ENCODE measurements around the gene SIDT1. TPM values are rescaled to one million over a fixed set of nuclear protein-coding genes. Genes with fewer than 3 reads are reported as not detected.
A peak's percentile ranks its signal among the peaks of the same experiment; 100 is the strongest.

SIDT1 gene
- polyA plus RNA-seq, 4 donors: 0.45 to 10.5 (median 1.8) TPM

- 68 to 74% (median 68%) methylated on average over 3 of the region's 3 CpGs for WGBS, 3 donors
- H3K36me3 ChIP-seq (ENCODE audit: control insufficient read depth in 3 of 3, insufficient read depth in 2 of 3, low read depth in 1 of 3, low read length in 3 of 3): no peaks in the 10 kb centered on the region
- H3K27me3 ChIP-seq (ENCODE audit: control insufficient read depth in 3 of 3, insufficient read depth in 3 of 3, low read length in 3 of 3): no peaks in the 10 kb centered on the region
- H3K4me1 ChIP-seq (ENCODE audit: control insufficient read depth in 3 of 3, insufficient read depth in 2 of 3, low read depth in 1 of 3, low read length in 2 of 3): no peaks in the 10 kb centered on the region
- no peaks in the 10 kb centered on the region for H3K9me3 ChIP-seq (ENCODE audit: control insufficient read depth in 2 of 2, insufficient read depth in 1 of 2, low read depth in 1 of 2, low read length in 1 of 2)
- DNase-seq: no peak
- no peak overlapping the region for H3K27ac ChIP-seq (ENCODE audit: low read depth in 1 of 3, low read length in 2 of 3)
- FAIRE-seq: no peak
- H3K4me3 ChIP-seq (ENCODE audit: low read depth in 1 of 3, low read length in 3 of 3): no peak overlapping the region
Measured at GRCh38 chr3:113552851-113553250, 20.5 kb downstream of the SIDT1 start.

DNA sequence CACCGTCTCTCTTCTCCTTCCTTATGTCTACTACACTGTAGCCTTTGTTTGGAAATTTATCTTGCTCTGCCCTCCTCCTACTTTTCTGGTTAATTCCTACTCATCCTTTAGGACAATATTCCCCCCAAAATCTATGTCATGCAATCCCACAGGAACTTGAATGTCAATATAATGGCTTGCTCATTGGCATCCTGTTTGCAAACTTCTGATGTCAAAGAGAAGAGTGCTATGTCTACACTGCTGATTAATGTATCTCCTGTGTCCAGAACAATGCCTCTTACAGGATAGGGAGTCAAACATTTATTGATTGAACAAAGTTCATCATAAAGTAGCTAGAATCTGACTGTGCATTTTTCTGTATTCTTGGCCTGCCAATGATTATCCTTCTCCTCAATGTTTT is 22.8 kb downstream of the SIDT1 start:
- H3K4me3 ChIP-seq (ENCODE audit: low read depth in 1 of 3, low read length in 3 of 3): no peak overlapping the region
- H3K27ac ChIP-seq (ENCODE audit: low read depth in 1 of 3, low read length in 2 of 3): no peak overlapping the region
- H3K4me1 ChIP-seq (ENCODE audit: control insufficient read depth in 3 of 3, insufficient read depth in 2 of 3, low read depth in 1 of 3, low read length in 2 of 3): no peaks in the 10 kb centered on the region
- H3K9me3 ChIP-seq (ENCODE audit: control insufficient read depth in 2 of 2, insufficient read depth in 1 of 2, low read depth in 1 of 2, low read length in 1 of 2): no peaks in the 10 kb centered on the region
- no peak for DNase-seq
- whole genome bisulfite sequencing, 3 donors: 93 to 100% (median 96%) methylated on average over 1 of the region's 1 CpG
- H3K27me3 ChIP-seq (ENCODE audit: control insufficient read depth in 3 of 3, insufficient read depth in 3 of 3, low read length in 3 of 3): no peaks in the 10 kb centered on the region
- H3K36me3 ChIP-seq (ENCODE audit: control insufficient read depth in 3 of 3, insufficient read depth in 2 of 3, low read depth in 1 of 3, low read length in 3 of 3): no peaks in the 10 kb centered on the region
- FAIRE-seq: no peak

GRCh38 chr3:113556316-113556945 is 24.1 kb downstream of the SIDT1 start:
- Histone ChIP-seq H3K4me3 (ENCODE audit: low read depth in 1 of 3, low read length in 3 of 3) (no peak overlapping the region), H3K36me3 (ENCODE audit: control insufficient read depth in 3 of 3, insufficient read depth in 2 of 3, low read depth in 1 of 3, low read length in 3 of 3) (no peaks in the 10 kb centered on the region), H3K27me3 (ENCODE audit: control insufficient read depth in 3 of 3, insufficient read depth in 3 of 3, low read length in 3 of 3) (no peaks in the 10 kb centered on the region), H3K9me3 (ENCODE audit: control insufficient read depth in 2 of 2, insufficient read depth in 1 of 2, low read depth in 1 of 2, low read length in 1 of 2) (no peaks in the 10 kb centered on the region), H3K4me1 (ENCODE audit: control insufficient read depth in 3 of 3, insufficient read depth in 2 of 3, low read depth in 1 of 3, low read length in 2 of 3) (no peaks in the 10 kb centered on the region), H3K27ac (ENCODE audit: low read depth in 1 of 3, low read length in 2 of 3) (no peak overlapping the region)
- 84 to 88% (median 88%) methylated on average over 6 of the region's 6 CpGs for WGBS, 3 donors
- no peak for DNase-seq
- no peak for FAIRE-seq

DNA sequence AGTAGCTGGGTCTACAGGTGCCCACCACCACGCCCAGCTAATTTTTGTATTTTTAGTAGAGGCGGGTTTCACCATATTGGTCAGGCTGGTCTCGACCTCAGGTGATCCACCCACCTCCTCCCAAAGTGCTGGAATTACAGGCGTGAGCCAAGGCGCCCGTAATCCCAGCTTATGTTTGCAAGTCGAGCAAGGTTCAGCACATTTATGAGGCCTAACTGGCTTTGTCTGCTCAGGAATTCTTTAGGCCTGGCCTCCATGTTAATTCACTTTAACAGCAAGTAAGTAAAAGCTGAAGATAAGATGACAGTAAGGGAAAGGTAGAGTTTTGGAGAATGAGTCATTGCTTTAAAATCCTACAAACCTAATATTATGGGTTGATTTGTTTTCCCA is 24.6 kb downstream of the SIDT1 start:
- no peaks in the 10 kb centered on the region for H3K36me3 ChIP-seq (ENCODE audit: control insufficient read depth in 3 of 3, insufficient read depth in 2 of 3, low read depth in 1 of 3, low read length in 3 of 3)
- H3K4me1 ChIP-seq (ENCODE audit: control insufficient read depth in 3 of 3, insufficient read depth in 2 of 3, low read depth in 1 of 3, low read length in 2 of 3): no peaks in the 10 kb centered on the region
- H3K4me3 ChIP-seq (ENCODE audit: low read depth in 1 of 3, low read length in 3 of 3): no peak overlapping the region
- FAIRE-seq (no peak), DNase-seq (peak in 1 of 2 donors; percentile 24)
- no peaks in the 10 kb centered on the region for H3K27me3 ChIP-seq (ENCODE audit: control insufficient read depth in 3 of 3, insufficient read depth in 3 of 3, low read length in 3 of 3)
- 92 to 93% (median 93%) methylated on average over 7 of the region's 7 CpGs for WGBS, 3 donors
- H3K27ac ChIP-seq (ENCODE audit: low read depth in 1 of 3, low read length in 2 of 3): no peak overlapping the region
- H3K9me3 ChIP-seq (ENCODE audit: control insufficient read depth in 2 of 2, insufficient read depth in 1 of 2, low read depth in 1 of 2, low read length in 1 of 2): no peaks in the 10 kb centered on the region

GRCh38 chr3:113557374-113557773 is 25.0 kb downstream of the SIDT1 start:
- DNase-seq: no peak
- H3K4me1 ChIP-seq (ENCODE audit: control insufficient read depth in 3 of 3, insufficient read depth in 2 of 3, low read depth in 1 of 3, low read length in 2 of 3): no peaks in the 10 kb centered on the region
- no peak for FAIRE-seq

GRCh38 chr3:113559009-113559408 is 26.7 kb downstream of the SIDT1 start:
- Histone ChIP-seq H3K4me3 (ENCODE audit: low read depth in 1 of 3, low read length in 3 of 3) (no peak overlapping the region), H3K27me3 (ENCODE audit: control insufficient read depth in 3 of 3, insufficient read depth in 3 of 3, low read length in 3 of 3) (no peaks in the 10 kb centered on the region), H3K36me3 (ENCODE audit: control insufficient read depth in 3 of 3, insufficient read depth in 2 of 3, low read depth in 1 of 3, low read length in 3 of 3) (no peaks in the 10 kb centered on the region), H3K9me3 (ENCODE audit: control insufficient read depth in 2 of 2, insufficient read depth in 1 of 2, low read depth in 1 of 2, low read length in 1 of 2) (no peaks in the 10 kb centered on the region), H3K4me1 (ENCODE audit: control insufficient read depth in 3 of 3, insufficient read depth in 2 of 3, low read depth in 1 of 3, low read length in 2 of 3) (no peaks in the 10 kb centered on the region), H3K27ac (ENCODE audit: low read depth in 1 of 3, low read length in 2 of 3) (no peak overlapping the region)
- no peak for FAIRE-seq
- DNase-seq: no peak

More at GRCh38 chr3:113557374-113557773, 25.0 kb downstream of the SIDT1 start:
- Histone ChIP-seq H3K4me3 (ENCODE audit: low read depth in 1 of 3, low read length in 3 of 3) (no peak overlapping the region), H3K27me3 (ENCODE audit: control insufficient read depth in 3 of 3, insufficient read depth in 3 of 3, low read length in 3 of 3) (no peaks in the 10 kb centered on the region), H3K36me3 (ENCODE audit: control insufficient read depth in 3 of 3, insufficient read depth in 2 of 3, low read depth in 1 of 3, low read length in 3 of 3) (no peaks in the 10 kb centered on the region), H3K9me3 (ENCODE audit: control insufficient read depth in 2 of 2, insufficient read depth in 1 of 2, low read depth in 1 of 2, low read length in 1 of 2) (no peaks in the 10 kb centered on the region), H3K27ac (ENCODE audit: low read depth in 1 of 3, low read length in 2 of 3) (no peak overlapping the region)

DNA sequence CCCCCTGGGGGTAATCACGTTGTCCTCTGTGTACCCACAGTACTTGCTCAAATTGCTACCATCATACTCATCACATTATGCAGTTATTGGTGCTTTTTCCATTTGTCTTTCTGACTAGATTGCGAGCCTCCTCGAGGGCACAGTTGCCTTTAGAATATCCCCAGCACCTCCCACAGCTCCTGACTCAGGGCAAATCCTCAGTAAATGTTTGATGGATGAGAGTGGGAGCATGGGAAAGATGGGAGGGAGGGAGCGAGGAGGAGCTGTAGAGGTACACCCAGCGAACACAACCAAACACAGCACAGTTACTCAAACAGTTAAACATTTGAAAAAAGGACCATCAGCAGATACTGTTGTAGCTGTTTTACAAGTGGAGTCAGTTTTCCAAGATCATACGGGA is 27.9 kb downstream of the SIDT1 start:
- FAIRE-seq (no peak), DNase-seq (no peak)
- Histone ChIP-seq H3K36me3 (ENCODE audit: control insufficient read depth in 3 of 3, insufficient read depth in 2 of 3, low read depth in 1 of 3, low read length in 3 of 3) (no peaks in the 10 kb centered on the region), H3K4me1 (ENCODE audit: control insufficient read depth in 3 of 3, insufficient read depth in 2 of 3, low read depth in 1 of 3, low read length in 2 of 3) (no peaks in the 10 kb centered on the region), H3K27me3 (ENCODE audit: control insufficient read depth in 3 of 3, insufficient read depth in 3 of 3, low read length in 3 of 3) (no peaks in the 10 kb centered on the region), H3K4me3 (ENCODE audit: low read depth in 1 of 3, low read length in 3 of 3) (no peak overlapping the region), H3K9me3 (ENCODE audit: control insufficient read depth in 2 of 2, insufficient read depth in 1 of 2, low read depth in 1 of 2, low read length in 1 of 2) (no peaks in the 10 kb centered on the region), H3K27ac (ENCODE audit: low read depth in 1 of 3, low read length in 2 of 3) (no peak overlapping the region)
- WGBS, 3 donors: 75 to 87% (median 85%) methylated on average over 6 of the region's 6 CpGs

GRCh38 chr3:113560831-113561623 is 28.7 kb downstream of the SIDT1 start:
- no peaks in the 10 kb centered on the region for H3K9me3 ChIP-seq (ENCODE audit: control insufficient read depth in 2 of 2, insufficient read depth in 1 of 2, low read depth in 1 of 2, low read length in 1 of 2)
- FAIRE-seq (no peak), DNase-seq (no peak)
- WGBS, 3 donors: 91 to 95% (median 95%) methylated on average over 4 of the region's 4 CpGs
- no peak overlapping the region for H3K4me3 ChIP-seq (ENCODE audit: low read depth in 1 of 3, low read length in 3 of 3)
- H3K36me3 ChIP-seq (ENCODE audit: control insufficient read depth in 3 of 3, insufficient read depth in 2 of 3, low read depth in 1 of 3, low read length in 3 of 3): no peaks in the 10 kb centered on the region
- no peaks in the 10 kb centered on the region for H3K27me3 ChIP-seq (ENCODE audit: control insufficient read depth in 3 of 3, insufficient read depth in 3 of 3, low read length in 3 of 3)
- H3K27ac ChIP-seq (ENCODE audit: low read depth in 1 of 3, low read length in 2 of 3): no peak overlapping the region
- no peaks in the 10 kb centered on the region for H3K4me1 ChIP-seq (ENCODE audit: control insufficient read depth in 3 of 3, insufficient read depth in 2 of 3, low read depth in 1 of 3, low read length in 2 of 3)

DNA sequence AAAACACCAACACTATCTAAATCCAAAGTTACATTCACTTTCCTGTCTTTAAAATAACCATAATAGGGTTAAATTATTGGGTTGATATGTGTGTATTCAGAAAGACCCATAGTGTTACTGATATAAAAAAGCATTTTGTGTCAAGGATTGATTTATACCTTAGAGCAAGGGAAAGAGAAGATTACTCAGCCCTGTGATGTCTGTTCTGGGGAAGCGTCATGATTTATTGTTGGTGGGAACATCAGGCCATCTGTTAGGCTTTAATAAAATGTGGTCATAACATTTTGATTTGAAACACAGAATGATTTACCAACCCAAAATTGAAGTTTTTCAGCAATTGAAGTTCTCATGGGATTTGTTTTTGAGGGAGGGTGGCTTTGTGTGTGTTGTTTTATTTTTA is 33.2 kb downstream of the SIDT1 start:
- 83 to 93% (median 87%) methylated on average over 1 of the region's 1 CpG for WGBS, 3 donors
- no peak for DNase-seq
- Histone ChIP-seq H3K4me1 (ENCODE audit: control insufficient read depth in 3 of 3, insufficient read depth in 2 of 3, low read depth in 1 of 3, low read length in 2 of 3) (no peaks in the 10 kb centered on the region), H3K27me3 (ENCODE audit: control insufficient read depth in 3 of 3, insufficient read depth in 3 of 3, low read length in 3 of 3) (no peaks in the 10 kb centered on the region), H3K9me3 (ENCODE audit: control insufficient read depth in 2 of 2, insufficient read depth in 1 of 2, low read depth in 1 of 2, low read length in 1 of 2) (no peaks in the 10 kb centered on the region), H3K4me3 (ENCODE audit: low read depth in 1 of 3, low read length in 3 of 3) (no peak overlapping the region), H3K27ac (ENCODE audit: low read depth in 1 of 3, low read length in 2 of 3) (no peak overlapping the region), H3K36me3 (ENCODE audit: control insufficient read depth in 3 of 3, insufficient read depth in 2 of 3, low read depth in 1 of 3, low read length in 3 of 3) (no peaks in the 10 kb centered on the region)
- no peak for FAIRE-seq

Data from small intestine (tissue), 7 donors.